PFSK-1 (cell line): ENCODE results near the gene ELF2.

Source experiments
- FOXP2 ChIP-seq: optimal IDR thresholded peaks from 2 replicates; pipeline ENCODE3; 2011; ENCODE audit warnings: borderline replicate concordance, control low read depth, inconsistent platforms; ENCODE audit not compliant: insufficient read depth; ENCODE audit errors: extremely low read length, extremely low read depth
- POLR2AphosphoS5 ChIP-seq: IDR thresholded peaks from 2 replicates; pipeline ENCODE4 v1.6.1; 2012; ENCODE audit warnings: low read depth, mild to moderate bottlenecking, control low read depth, low read length, moderate library complexity
- REST ChIP-seq, 2 experiments: IDR thresholded peaks; 2 replicates each; pipeline versions ENCODE4 v1.6.1 to v1.8.0; 2011 to 2012; ENCODE audit warnings: low read depth in 2 of 2, low read length in 2 of 2, control low read depth in 1 of 2, inconsistent platforms in 1 of 2, mild to moderate bottlenecking in 1 of 2, moderate library complexity in 1 of 2; ENCODE audit not compliant: insufficient read depth in 1 of 2
- SIN3A ChIP-seq: IDR thresholded peaks from 2 replicates; pipeline ENCODE4 v1.6.1; 2012; ENCODE audit warnings: mild to moderate bottlenecking, low read length, moderate library complexity, borderline replicate concordance; ENCODE audit not compliant: insufficient read depth
- TAF1 ChIP-seq: IDR thresholded peaks from 2 replicates; pipeline ENCODE4 v1.6.1; 2012; ENCODE audit warnings: low read length, control low read depth, borderline replicate concordance; ENCODE audit not compliant: insufficient read depth

Gene ELF2

GRCh38 chr4:139207873-139208403 lies 30.9 kb upstream of the ELF2 start:
- no peak for TF ChIP-seq SIN3A
- no peak for TF ChIP-seq REST (IDR thresholded peaks at IDR 0.05; ENCODE audit: insufficient read depth in 1 of 2, low read depth in 2 of 2, low read length in 2 of 2)
- TF ChIP-seq POLR2AphosphoS5, result no peak
- TF ChIP-seq FOXP2, result no peak
- TF ChIP-seq TAF1, result no peak

- TF ChIP-seq FOXP2 (no peak), TAF1 (no peak), REST (IDR thresholded peaks at IDR 0.05; ENCODE audit: insufficient read depth in 1 of 2, low read depth in 2 of 2, low read length in 2 of 2) (no peak), SIN3A (no peak), POLR2AphosphoS5 (no peak)
Measured at GRCh38 chr4:139207247-139207646, 30.2 kb upstream of the ELF2 start.

- TF ChIP-seq POLR2AphosphoS5 (no peak), FOXP2 (no peak), TAF1 (no peak), REST (IDR thresholded peaks at IDR 0.05; ENCODE audit: insufficient read depth in 1 of 2, low read depth in 2 of 2, low read length in 2 of 2) (no peak), SIN3A (no peak)
Measured at GRCh38 chr4:139202991-139203390, 26.0 kb upstream of the ELF2 start.

- TF ChIP-seq TAF1, result no peak
- no peak for TF ChIP-seq SIN3A
- TF ChIP-seq FOXP2, result no peak
- TF ChIP-seq REST (IDR thresholded peaks at IDR 0.05; ENCODE audit: insufficient read depth in 1 of 2, low read depth in 2 of 2, low read length in 2 of 2), result no peak
- no peak for TF ChIP-seq POLR2AphosphoS5
Measured at GRCh38 chr4:139200506-139200905, 23.5 kb upstream of the ELF2 start.

GRCh38 chr4:139200102-139200501 lies 23.1 kb upstream of the ELF2 start:
- TF ChIP-seq TAF1, result no peak
- no peak for TF ChIP-seq POLR2AphosphoS5
- TF ChIP-seq FOXP2, result no peak
- no peak for TF ChIP-seq SIN3A
- no peak for TF ChIP-seq REST (IDR thresholded peaks at IDR 0.05; ENCODE audit: insufficient read depth in 1 of 2, low read depth in 2 of 2, low read length in 2 of 2)
